Measurements from ENCODE around the gene HABP4.
A peak's percentile ranks its signal among the peaks of the same experiment; 100 is the strongest.

The HABP4 gene, protein sequence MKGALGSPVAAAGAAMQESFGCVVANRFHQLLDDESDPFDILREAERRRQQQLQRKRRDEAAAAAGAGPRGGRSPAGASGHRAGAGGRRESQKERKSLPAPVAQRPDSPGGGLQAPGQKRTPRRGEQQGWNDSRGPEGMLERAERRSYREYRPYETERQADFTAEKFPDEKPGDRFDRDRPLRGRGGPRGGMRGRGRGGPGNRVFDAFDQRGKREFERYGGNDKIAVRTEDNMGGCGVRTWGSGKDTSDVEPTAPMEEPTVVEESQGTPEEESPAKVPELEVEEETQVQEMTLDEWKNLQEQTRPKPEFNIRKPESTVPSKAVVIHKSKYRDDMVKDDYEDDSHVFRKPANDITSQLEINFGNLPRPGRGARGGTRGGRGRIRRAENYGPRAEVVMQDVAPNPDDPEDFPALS

DNA sequence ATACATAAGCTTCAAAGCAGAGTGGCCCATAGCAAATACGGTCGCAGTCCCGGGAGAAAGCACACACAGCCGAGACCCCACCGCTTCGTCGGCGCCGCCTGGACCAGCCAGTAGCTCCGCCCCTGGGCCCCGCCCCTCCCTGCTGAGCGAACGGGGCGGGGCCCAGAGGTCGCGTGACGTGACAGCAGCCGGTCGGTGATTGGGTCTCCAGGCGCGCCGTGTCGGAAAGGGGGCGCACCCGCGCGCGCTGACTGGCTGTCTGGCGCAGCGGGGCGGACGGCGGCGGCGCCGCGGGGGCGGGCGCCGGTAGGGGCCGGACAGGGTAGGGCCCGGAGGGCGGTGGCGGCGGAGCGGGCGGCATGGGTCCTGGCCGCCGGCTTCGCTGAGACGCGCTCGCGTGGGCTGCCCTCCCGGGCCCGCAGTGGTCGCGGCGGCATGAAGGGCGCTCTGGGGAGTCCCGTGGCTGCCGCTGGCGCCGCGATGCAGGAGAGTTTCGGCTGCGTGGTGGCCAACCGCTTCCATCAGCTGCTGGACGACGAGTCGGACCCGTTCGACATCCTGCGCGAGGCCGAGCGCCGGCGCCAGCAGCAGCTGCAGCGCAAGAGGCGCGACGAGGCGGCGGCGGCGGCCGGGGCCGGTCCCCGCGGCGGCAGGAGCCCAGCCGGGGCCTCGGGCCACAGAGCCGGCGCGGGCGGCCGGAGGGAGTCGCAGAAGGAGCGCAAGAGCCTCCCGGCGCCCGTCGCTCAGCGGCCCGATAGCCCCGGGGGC, at the start of gene HABP4:
HABP4 (plus strand) TSS at position 325 of the 768 bp plus-strand sequence; CDS start at position 436, 111 bp downstream.
- TF ChIP-seq, protein P1, sequence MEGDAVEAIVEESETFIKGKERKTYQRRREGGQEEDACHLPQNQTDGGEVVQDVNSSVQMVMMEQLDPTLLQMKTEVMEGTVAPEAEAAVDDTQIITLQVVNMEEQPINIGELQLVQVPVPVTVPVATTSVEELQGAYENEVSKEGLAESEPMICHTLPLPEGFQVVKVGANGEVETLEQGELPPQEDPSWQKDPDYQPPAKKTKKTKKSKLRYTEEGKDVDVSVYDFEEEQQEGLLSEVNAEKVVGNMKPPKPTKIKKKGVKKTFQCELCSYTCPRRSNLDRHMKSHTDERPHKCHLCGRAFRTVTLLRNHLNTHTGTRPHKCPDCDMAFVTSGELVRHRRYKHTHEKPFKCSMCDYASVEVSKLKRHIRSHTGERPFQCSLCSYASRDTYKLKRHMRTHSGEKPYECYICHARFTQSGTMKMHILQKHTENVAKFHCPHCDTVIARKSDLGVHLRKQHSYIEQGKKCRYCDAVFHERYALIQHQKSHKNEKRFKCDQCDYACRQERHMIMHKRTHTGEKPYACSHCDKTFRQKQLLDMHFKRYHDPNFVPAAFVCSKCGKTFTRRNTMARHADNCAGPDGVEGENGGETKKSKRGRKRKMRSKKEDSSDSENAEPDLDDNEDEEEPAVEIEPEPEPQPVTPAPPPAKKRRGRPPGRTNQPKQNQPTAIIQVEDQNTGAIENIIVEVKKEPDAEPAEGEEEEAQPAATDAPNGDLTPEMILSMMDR (IDR thresholded peaks at IDR 0.05; ENCODE audit: extremely low read depth, insufficient read depth, missing control alignments) = no peak
- in situ Hi-C loops (cut with MboI; ENCODE audit: low pct_unique_long_range_greater_than_20kb, low sequenced_read_pairs, unreplicated experiment) = loop anchor here (10.0 kb wide), 1 partner anchor 205 kb away; the partner anchor contains the start of gene PRXL2C
- peak; percentile 99 for DNase-seq (ENCODE audit: low spot score)

DNA sequence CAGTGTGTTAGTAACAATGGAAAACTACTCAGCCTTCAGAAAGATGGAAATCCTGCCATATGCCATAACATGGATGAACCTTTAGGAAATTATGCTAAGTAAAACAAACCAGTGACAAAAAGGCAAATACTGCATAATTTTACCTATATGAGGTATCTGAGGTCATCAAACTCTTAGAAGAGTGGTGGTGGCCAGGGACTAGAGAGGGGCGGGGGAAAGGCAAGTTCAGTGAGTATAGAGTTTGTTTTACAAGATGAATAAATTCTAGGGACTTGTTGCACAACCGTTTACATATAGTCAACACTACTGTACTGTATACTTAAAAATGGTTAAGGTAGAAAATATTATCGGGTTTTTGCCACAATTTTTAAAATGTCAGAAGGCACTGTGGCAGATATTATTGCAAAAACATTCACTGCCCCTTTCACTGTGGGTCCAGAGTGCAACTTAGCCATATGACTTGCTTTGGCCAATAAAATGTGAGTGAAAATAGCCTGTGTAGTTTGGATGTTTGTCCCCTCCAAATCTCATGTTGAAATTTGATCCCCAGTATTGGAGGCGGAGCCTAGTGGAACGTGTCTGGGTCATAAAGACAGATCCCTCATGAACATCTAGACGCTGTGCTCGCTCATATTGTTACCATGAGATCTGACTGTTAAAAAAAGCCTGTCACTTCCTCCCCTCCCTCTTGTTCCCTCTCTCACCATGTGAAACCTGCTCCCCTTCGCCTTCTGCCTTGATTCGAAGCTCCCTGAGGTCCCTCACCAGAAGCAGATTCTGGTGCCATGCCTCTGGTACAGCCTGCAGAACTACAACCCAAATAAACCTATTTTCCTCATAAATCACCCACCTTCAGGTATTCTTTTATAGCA, 41.3 kb upstream of the HABP4 start:
- in situ Hi-C loops (cut with MboI; ENCODE audit: low pct_unique_long_range_greater_than_20kb, low sequenced_read_pairs, unreplicated experiment) = no loop called here

GRCh38 chr9:96411129-96411838, 38.7 kb upstream of the HABP4 start:
- TF ChIP-seq, protein P1 (IDR thresholded peaks at IDR 0.05; ENCODE audit: extremely low read depth, insufficient read depth, missing control alignments) = no peak
- no peak for DNase-seq (ENCODE audit: low spot score)
- in situ Hi-C loops (cut with MboI; ENCODE audit: low pct_unique_long_range_greater_than_20kb, low sequenced_read_pairs, unreplicated experiment) = no loop called here

More for the DNA sequence above, 41.3 kb upstream of the HABP4 start:
- DNase-seq (ENCODE audit: low spot score) = no peak
- TF ChIP-seq, protein P1 (IDR thresholded peaks at IDR 0.05; ENCODE audit: extremely low read depth, insufficient read depth, missing control alignments) = no peak

DNA sequence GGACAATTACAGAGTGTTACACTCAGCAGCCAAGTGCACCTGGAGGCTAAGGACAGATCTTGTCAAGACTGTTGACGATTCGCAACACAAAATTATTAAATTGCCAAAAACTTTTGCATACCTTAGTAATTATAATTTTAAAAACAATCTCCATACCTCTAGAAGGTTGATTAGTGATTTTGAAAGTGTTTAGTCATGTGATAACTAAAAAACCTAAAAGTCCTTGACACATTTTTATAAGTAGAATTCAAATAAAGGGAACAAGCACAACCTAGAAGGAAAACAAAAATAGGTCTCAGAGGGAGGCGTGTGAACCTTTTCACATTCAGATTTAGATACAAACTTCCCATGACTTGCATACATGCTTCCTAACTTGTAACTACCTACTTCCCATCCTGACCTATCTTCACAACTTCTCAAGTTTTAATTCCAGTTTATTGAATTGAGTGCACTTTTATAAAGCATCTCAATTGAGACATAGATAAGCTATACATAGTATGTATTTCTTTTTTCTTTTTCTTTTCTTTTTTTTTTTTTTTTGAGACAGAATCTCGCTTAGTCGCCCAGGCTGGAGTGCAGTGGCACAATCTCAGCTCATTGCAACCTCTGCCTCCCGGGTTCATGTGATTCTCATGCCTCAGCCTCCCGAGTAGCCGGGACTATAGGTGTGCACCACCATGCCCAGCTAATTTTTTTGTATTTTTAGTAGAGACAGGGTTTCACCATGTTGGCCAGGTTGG, 37.6 kb upstream of the HABP4 start:
- DNase-seq (ENCODE audit: low spot score) = no peak
- TF ChIP-seq, protein P1 (IDR thresholded peaks at IDR 0.05; ENCODE audit: extremely low read depth, insufficient read depth, missing control alignments) = no peak
- in situ Hi-C loops (cut with MboI; ENCODE audit: low pct_unique_long_range_greater_than_20kb, low sequenced_read_pairs, unreplicated experiment) = no loop called here

DNA sequence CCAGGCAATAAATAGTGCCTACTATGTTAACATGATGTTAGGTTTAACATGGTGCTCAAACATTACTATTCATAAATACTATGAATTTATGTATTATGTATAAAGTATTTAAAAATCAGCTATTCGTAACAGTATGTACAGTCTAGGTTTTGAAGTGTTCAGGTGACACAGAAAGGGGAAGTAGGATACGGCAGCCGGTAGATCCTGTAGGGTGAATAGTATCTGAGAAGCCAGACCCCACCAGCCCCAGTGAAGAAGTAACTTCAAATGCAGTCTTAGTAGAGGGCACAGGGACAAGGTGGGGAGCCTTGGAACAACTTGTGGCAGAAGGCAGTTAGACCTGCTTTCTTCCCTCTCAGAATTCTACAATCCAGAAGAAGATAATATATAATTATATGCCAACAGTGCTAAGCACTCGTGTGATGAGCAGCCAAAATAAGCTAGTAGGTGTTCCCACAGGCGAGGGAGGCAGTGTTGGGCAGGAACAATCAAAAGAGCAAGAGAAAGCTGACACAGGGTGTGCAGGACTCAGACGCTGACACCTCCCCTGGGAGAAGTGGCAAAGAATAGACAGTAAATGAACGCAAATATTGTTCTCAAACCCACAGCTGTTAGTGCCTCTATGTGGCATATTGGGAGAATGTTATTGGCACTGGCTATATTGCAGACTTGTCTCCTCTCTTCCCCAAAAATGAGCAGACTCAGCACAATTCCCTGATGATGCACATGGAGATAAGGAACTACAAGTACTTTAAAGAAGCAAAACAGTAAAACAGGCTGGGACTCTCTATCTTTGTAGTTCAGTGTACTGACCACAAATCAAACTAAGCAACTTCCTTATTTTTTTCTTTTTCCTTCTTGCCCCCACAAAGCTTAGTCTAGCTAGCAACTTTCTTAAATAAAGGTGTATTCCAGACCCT, 36.4 kb upstream of the HABP4 start:
- DNase-seq (ENCODE audit: low spot score) = no peak
- TF ChIP-seq, protein P1 (IDR thresholded peaks at IDR 0.05; ENCODE audit: extremely low read depth, insufficient read depth, missing control alignments) = no peak
- in situ Hi-C loops (cut with MboI; ENCODE audit: low pct_unique_long_range_greater_than_20kb, low sequenced_read_pairs, unreplicated experiment) = no loop called here
